ENCODE measurements around the gene ZNF888.
"Not testable (repeated sequence)": the region's sequence is repeated elsewhere in the genome, so short reads cannot be mapped to it uniquely, and the experiment has no call there.

Gene ZNF888

GRCh38 chr19:52889076-52889475 lies 34.2 kb downstream of the ZNF888 start:
- in situ Hi-C loops (cut with HindIII; ENCODE audit: low sequenced_read_pairs) = no loop called here
- DNase-seq (ENCODE audit: low read depth) = no peak
- TF ChIP-seq CTCF (IDR thresholded peaks at IDR 0.05; ENCODE audit: low read depth, low read length, missing control alignments) = no peak
- H3K4me3 ChIP-seq (ENCODE audit: low read depth, low read length) = no peak overlapping the region

DNA sequence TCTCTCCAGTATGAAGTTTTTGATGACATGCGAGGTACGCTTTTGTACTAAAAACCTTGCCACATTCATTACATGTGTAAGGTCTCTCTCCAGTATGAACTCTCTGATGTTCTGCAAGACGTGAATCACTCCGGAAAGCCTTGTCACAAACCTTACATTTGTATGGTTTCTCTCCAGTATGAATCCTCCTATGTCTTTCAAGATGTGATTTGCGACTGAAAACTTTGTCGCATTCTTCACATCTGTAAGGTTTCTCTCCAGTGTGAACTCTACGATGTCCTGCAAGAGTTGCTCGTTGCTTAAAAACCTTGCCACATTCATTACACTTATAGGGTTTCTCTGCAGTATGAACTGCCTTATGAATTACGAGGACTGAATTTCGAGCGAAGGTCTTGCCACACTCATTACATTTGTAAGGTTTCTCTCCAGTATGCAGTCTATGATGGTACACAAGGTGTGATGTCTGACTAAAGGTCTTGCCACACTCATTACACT lies 42.3 kb downstream of the ZNF888 start:
- in situ Hi-C loops (cut with HindIII; ENCODE audit: low sequenced_read_pairs) = no loop called here
- TF ChIP-seq CTCF (IDR thresholded peaks at IDR 0.05; ENCODE audit: low read depth, low read length, missing control alignments) = no peak
- no peak overlapping the region for H3K4me3 ChIP-seq (ENCODE audit: low read depth, low read length)
- DNase-seq (ENCODE audit: low read depth) = no peak

DNA sequence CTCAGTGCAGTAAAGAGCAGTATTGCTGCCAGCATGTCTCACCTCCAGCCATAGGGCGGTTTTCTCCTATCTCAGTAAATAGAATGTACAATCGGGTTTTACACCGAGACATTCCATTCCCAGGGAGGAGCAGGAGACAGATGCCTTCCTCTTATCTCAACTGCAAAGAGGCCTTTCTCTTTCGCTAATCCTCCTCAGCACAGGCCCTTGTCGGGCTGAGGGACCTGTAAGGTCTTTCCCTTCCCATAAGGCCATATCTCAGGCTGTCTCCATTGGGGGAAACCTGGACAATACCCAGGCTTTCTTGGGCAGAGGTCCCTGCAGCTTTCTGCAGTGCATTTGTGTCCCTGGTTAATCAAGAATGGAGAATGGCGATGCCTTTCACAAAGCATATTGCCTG lies 50.2 kb downstream of the ZNF888 start:
- DNase-seq (ENCODE audit: low read depth); H3K4me3 ChIP-seq (ENCODE audit: low read depth, low read length); in situ Hi-C loops (cut with HindIII; ENCODE audit: low sequenced_read_pairs): not testable (repeated sequence)

- no peak overlapping the region for H3K4me3 ChIP-seq (ENCODE audit: low read depth, low read length)
- DNase-seq (ENCODE audit: low read depth) = no peak
- TF ChIP-seq CTCF (IDR thresholded peaks at IDR 0.05; ENCODE audit: low read depth, low read length, missing control alignments) = no peak
- in situ Hi-C loops (cut with HindIII; ENCODE audit: low sequenced_read_pairs) = no loop called here
These were observed 51.8 kb downstream of the ZNF888 start for GRCh38 chr19:52871466-52871865.

DNA sequence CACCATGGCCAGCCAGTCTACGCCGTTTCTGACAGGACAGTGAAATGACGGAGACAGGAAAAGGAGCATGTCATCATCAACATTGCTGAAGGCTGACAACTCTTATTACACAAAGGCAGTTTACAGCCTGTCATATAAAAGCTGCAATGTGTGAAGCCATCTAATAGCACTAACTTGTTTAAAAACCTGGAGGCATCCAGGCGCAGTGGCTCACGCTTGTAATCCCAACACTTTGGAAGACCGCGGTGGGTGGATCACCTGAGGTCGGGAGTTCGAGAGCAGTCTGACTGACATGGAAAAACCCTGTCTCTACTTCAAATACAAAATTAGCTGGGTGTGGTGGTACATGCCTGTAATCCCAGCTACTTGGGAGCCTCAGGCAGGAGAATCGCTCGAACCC lies 55.2 kb downstream of the ZNF888 start:
- in situ Hi-C loops (cut with HindIII; ENCODE audit: low sequenced_read_pairs); H3K4me3 ChIP-seq (ENCODE audit: low read depth, low read length); DNase-seq (ENCODE audit: low read depth): not testable (repeated sequence)

GRCh38 chr19:52857378-52858191 lies 65.6 kb downstream of the ZNF888 start, which contains the start of gene ZNF468:
ZNF468 (minus strand) TSS chr19:52857619; CDS start chr19:52854272, 3,347 bp downstream.
- peak within 1 kb of the TSS; percentile 68 for H3K4me3 ChIP-seq (ENCODE audit: low read depth, low read length)
- in situ Hi-C loops (cut with HindIII; ENCODE audit: low sequenced_read_pairs) = not testable (repeated sequence)
- DNase-seq (ENCODE audit: low read depth) = peak; percentile 15

DNA sequence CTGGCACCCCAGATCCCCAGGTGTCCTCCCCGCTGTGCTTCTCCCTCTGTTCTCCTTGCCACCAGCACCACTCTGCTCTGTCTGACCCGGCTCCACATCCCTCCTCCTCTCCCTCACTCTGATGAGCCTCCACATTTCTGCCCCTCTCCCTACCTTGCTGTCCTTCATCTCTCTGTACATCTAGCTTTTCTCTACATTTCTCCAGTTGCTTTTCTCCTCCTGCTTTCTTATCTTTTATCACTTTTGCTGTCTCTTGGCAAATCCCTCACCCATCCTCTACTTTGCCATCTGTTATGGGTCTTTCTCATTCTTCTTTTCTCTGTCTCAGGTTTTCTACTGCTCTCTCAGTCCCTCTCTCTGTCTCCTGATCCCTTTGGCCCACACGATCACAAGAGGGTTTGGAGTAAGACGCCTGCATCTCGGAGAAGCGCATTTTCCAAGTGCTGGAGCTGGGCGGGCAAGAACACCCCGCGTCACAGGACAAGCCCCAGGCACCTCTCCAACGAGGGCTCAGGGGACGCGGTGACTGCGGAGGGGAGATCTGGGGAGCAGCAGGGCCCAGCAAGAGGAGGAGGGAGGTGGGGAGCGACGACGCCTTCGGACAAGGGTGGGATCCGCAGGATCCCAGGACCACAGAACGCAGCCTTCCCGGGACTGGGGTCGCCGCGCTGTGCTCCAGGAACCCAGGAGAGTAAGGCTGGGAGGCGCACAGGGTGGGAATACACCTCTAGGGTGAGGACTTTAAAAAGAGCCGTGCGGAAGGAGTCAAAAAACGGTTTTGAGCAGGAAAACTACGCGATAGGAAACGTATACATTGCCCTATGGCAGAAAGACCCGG lies 66.5 kb downstream of the ZNF888 start:
- DNase-seq (ENCODE audit: low read depth); in situ Hi-C loops (cut with HindIII; ENCODE audit: low sequenced_read_pairs): not testable (repeated sequence)
- peak overlapping the region; percentile 68 for H3K4me3 ChIP-seq (ENCODE audit: low read depth, low read length)
